B cell (primary cell): Measurements from ENCODE around the gene NEUROG3. TPM values are rescaled to one million over a fixed set of nuclear protein-coding genes. Genes with fewer than 3 reads are reported as not detected.

Source experiments
- ATAC-seq: fragments of 200-7000 bp; cut with Tn5 transposase; one replicate; pipeline ENCODE4 v1.10.0; 2021; ENCODE audit warnings: low read depth, mild to moderate bottlenecking, moderate number of reproducible peaks, moderate library complexity
- CTCF ChIA-PET: fragments of 350-600 bp; sonication (Branson Sonifier 250); formaldehyde crosslinking; loops from one replicate; lab custom pipeline; 2021; ENCODE audit warnings: antibody characterized with exemption, inconsistent platforms; lab: Charles Lee
- POLR2A ChIA-PET: fragments of 350-600 bp; sonication (Branson Sonifier 250); formaldehyde crosslinking; loops from one replicate; lab custom pipeline; 2021; ENCODE audit warnings: antibody characterized with exemption; lab: Charles Lee
- DNase-seq: peaks from one replicate; pipeline ENCODE4 v3.0.0; 2013
- H2AFZ ChIP-seq: 2 replicates; pipeline ENCODE4 v1.6.1; 2012; ENCODE audit warnings: mild to moderate bottlenecking, low read depth, low read length; ENCODE audit not compliant: insufficient read depth, poor library complexity, severe bottlenecking
- H3K27ac ChIP-seq, 2 donors: 1 replicate in 1 of 2; 2 replicates in 1 of 2; pipeline ENCODE4 v1.5.1; 2012 to 2013; ENCODE audit warnings: low read length in 2 of 2, mild to moderate bottlenecking in 2 of 2, moderate library complexity in 1 of 2
- H3K27me3 ChIP-seq, 4 experiments: fragments of 200-600 bp in 1 of 4; sonication (generic) in 1 of 4; replicated peaks in 1 of 4; 1 replicate in 2 of 4; 2 replicates in 2 of 4; pipeline versions ENCODE4 v1.6.1 to v1.7.0; 2013 to 2016; ENCODE audit warnings: low read length in 3 of 4, mild to moderate bottlenecking in 2 of 4, mixed read lengths in 1 of 4, moderate library complexity in 1 of 4; ENCODE audit not compliant: insufficient read depth in 4 of 4, control insufficient read depth in 3 of 4; ENCODE audit errors: control extremely low read depth in 1 of 4
- H3K36me3 ChIP-seq, 2 experiments: replicated peaks in 1 of 2; 1 replicate in 1 of 2; 2 replicates in 1 of 2; pipeline versions ENCODE4 v1.6.1 to v1.7.1; 2013; ENCODE audit warnings: low read length in 1 of 2; ENCODE audit not compliant: insufficient read depth in 2 of 2, control insufficient read depth in 1 of 2; ENCODE audit errors: control extremely low read depth in 1 of 2, extremely low read depth in 1 of 2
- H3K4me1 ChIP-seq, 2 donors: fragments of 200-600 bp in 1 of 2; sonication (generic) in 1 of 2; 1 replicate in 1 of 2; 2 replicates in 1 of 2; pipeline versions ENCODE4 v1.5.1 to v1.6.1; 2013 to 2017; ENCODE audit warnings: low read length in 2 of 2; ENCODE audit not compliant: control insufficient read depth in 2 of 2, insufficient read depth in 2 of 2
- H3K4me2 ChIP-seq: replicated peaks from 2 replicates; pipeline ENCODE3; 2012; ENCODE audit warnings: mild to moderate bottlenecking, low read depth, low read length; ENCODE audit not compliant: poor library complexity, severe bottlenecking
- H3K4me3 ChIP-seq, 5 experiments: fragments of 200-600 bp in 1 of 5; sonication (generic) in 1 of 5; 1 replicate in 3 of 5; 2 replicates in 2 of 5; pipeline versions ENCODE4 v1.5.1 to v1.7.0; 2011 to 2016; ENCODE audit warnings: low read length in 4 of 5, mild to moderate bottlenecking in 4 of 5, low read depth in 2 of 5, control low read depth in 1 of 5, moderate library complexity in 1 of 5; ENCODE audit not compliant: insufficient read depth in 1 of 5; ENCODE audit errors: control extremely low read depth in 1 of 5, extremely low read depth in 1 of 5
- H3K79me2 ChIP-seq: fragments of 200-600 bp; sonication (generic); one replicate; pipeline ENCODE4 v1.6.0; 2016; ENCODE audit warnings: low read length; ENCODE audit not compliant: control insufficient read depth, insufficient read depth
- H3K9ac ChIP-seq: fragments of 200-600 bp; sonication (generic); 2 replicates; pipeline ENCODE4 v1.6.1; 2017; ENCODE audit warnings: mild to moderate bottlenecking, low read length, moderate library complexity
- H3K9me3 ChIP-seq, 3 donors: one replicate each; pipeline versions ENCODE4 v1.6.1 to v1.7.1; 2013; ENCODE audit warnings: low read length in 2 of 3; ENCODE audit not compliant: control insufficient read depth in 2 of 3, insufficient read depth in 1 of 3; ENCODE audit errors: control extremely low read depth in 1 of 3
- H4K20me1 ChIP-seq: 2 replicates; pipeline ENCODE4 v1.6.0; 2012; ENCODE audit warnings: mild to moderate bottlenecking, low read length; ENCODE audit not compliant: insufficient read depth, control insufficient read depth, poor library complexity, severe bottlenecking
- H3K27ac Mint-ChIP-seq: one replicate; pipeline ENCODE4 v1.8.0; 2021; ENCODE audit warnings: mixed read lengths
- H3K27me3 Mint-ChIP-seq: one replicate; pipeline ENCODE4 v1.8.0; 2021; ENCODE audit warnings: mixed read lengths
- H3K4me1 Mint-ChIP-seq: one replicate; pipeline ENCODE4 v1.8.0; 2021; ENCODE audit warnings: mixed read lengths
- H3K4me3 Mint-ChIP-seq: one replicate; pipeline ENCODE4 v1.8.0; 2021; ENCODE audit warnings: mixed read lengths
- H3K9me3 Mint-ChIP-seq: one replicate; pipeline ENCODE4 v1.8.0; 2022; ENCODE audit warnings: mixed read lengths; ENCODE audit not compliant: insufficient read depth
- EZH2 ChIP-seq: IDR thresholded peaks from 2 replicates; pipeline ENCODE4 v1.6.1; 2012; ENCODE audit warnings: borderline replicate concordance, low read depth, mild to moderate bottlenecking, moderate library complexity, low read length; ENCODE audit not compliant: insufficient read depth, poor library complexity, severe bottlenecking
- WGBS: methylation state at CpG from one replicate; pipeline ENCODE4 v1.1.5; 2013; ENCODE audit warnings: missing lambda C conversion rate; ENCODE audit not compliant: insufficient coverage; 5-methylcytosine and 5-hydroxymethylcytosine counted together
- intact Hi-C: fragments of 100-400 bp; cut with micrococcal nuclease; formaldehyde crosslinking; loops from one replicate; pipeline ENCODE4 v1.10.0; 2022
- polyA plus RNA-seq: library from polyadenylated mRNA; depleted of rRNA; stranded (reverse); fragments of >200 nt; gene quantifications from 2 replicates; pipeline ENCODE4 v1.2.3, GENCODE V29; 2012
- total RNA-seq, 2 donors: library from RNA; stranded (reverse); fragments of 120-200 nt in 1 of 2; gene quantifications; 1 replicate in 1 of 2; 2 replicates in 1 of 2; pipeline versions ENCODE4 v1.2.3 to v1.2.4, GENCODE V29; 2013 to 2022
- TF ChIP-seq, protein P1 (sequence below): fragments of 200-600 bp; IDR thresholded peaks from one replicate; pipeline ENCODE4 v1.8.0; 2022; ENCODE audit warnings: antibody characterized with exemption, mild to moderate bottlenecking

Gene NEUROG3
- total and polyA plus RNA-seq, 2 donors (not counting 1 experiment from before 2014, with no cell fraction given) = not detected

DNA sequence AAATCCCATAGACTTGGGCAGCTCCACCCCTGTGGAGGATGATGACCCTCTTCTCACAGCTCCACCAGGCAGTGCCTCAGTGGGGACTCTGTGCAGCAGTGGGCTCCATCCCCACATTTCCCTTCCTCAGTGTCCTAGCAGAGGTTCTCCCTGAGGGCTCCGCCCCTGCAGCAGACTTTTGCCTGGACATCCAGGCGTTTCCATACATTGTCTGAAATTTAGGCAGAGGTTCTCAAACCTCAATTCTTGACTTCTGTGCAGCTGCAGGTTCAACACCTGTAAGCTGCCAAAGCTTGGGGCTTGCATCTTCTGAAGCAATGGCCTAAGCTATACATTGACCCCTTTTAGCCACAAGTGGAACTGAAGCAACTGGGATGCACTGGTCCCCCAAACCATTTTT is 31.8 kb downstream of the NEUROG3 start:
- intact Hi-C loops = no loop called here
- Mint-ChIP-seq H3K27ac (no peak overlapping the region), H3K4me1 (no peaks in the 10 kb centered on the region), H3K27me3 (peaks cover 15% of the 10 kb centered on the region), H3K4me3 (no peak overlapping the region), H3K9me3 (peaks cover 17% of the 10 kb centered on the region)
- no peaks in the 10 kb centered on the region for H3K79me2 ChIP-seq
- H3K4me1 ChIP-seq = no peaks in the 10 kb centered on the region
- H3K36me3 ChIP-seq = no peaks in the 10 kb centered on the region
- H3K4me2 ChIP-seq = no peak overlapping the region
- no peak for TF ChIP-seq EZH2
- TF ChIP-seq, protein P1, sequence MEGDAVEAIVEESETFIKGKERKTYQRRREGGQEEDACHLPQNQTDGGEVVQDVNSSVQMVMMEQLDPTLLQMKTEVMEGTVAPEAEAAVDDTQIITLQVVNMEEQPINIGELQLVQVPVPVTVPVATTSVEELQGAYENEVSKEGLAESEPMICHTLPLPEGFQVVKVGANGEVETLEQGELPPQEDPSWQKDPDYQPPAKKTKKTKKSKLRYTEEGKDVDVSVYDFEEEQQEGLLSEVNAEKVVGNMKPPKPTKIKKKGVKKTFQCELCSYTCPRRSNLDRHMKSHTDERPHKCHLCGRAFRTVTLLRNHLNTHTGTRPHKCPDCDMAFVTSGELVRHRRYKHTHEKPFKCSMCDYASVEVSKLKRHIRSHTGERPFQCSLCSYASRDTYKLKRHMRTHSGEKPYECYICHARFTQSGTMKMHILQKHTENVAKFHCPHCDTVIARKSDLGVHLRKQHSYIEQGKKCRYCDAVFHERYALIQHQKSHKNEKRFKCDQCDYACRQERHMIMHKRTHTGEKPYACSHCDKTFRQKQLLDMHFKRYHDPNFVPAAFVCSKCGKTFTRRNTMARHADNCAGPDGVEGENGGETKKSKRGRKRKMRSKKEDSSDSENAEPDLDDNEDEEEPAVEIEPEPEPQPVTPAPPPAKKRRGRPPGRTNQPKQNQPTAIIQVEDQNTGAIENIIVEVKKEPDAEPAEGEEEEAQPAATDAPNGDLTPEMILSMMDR = no peak
- CTCF ChIA-PET = no interaction called here
- no peaks in the 10 kb centered on the region for H4K20me1 ChIP-seq
- 54% methylated on average over 2 of the region's 2 CpGs for WGBS
- peaks cover 0 to 33% (median 8%) of the 10 kb centered on the region in 3 donors for H3K9me3 ChIP-seq
- DNase-seq (no peak), ATAC-seq (no peak)
- peaks cover 0 to 4% (median 0%) of the 10 kb centered on the region in 4 experiments for H3K27me3 ChIP-seq
- H3K9ac ChIP-seq = no peak overlapping the region
- no peak overlapping the region for H3K27ac ChIP-seq
- no peak overlapping the region for H3K4me3 ChIP-seq
- POLR2A ChIA-PET = no interaction called here
- no peak overlapping the region for H2AFZ ChIP-seq

DNA sequence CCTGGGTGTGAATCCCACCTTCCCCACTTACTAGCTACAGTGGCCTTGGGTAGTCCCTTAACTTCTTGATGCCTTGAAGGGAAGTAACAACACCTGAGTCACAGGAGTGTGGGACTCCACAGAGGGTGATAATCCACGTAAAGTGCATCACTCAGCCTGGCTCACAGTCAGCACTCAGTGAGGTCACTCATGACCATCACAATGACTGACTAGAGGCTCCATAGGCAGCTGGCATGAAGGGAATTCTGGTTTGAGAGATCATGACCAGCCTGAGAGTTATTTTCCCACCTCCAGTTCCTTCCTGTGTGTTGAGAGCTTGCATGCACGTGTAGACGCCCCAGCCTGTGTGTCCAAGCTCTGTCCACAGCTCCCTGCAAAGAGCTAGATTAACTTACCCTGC is 34.8 kb downstream of the NEUROG3 start:
- Histone ChIP-seq H3K4me1 (no peaks in the 10 kb centered on the region), H3K36me3 (no peaks in the 10 kb centered on the region), H3K4me2 (no peak overlapping the region), H3K27me3 (peaks cover 0 to 4% (median 0%) of the 10 kb centered on the region in 4 experiments), H3K27ac (no peak overlapping the region), H3K79me2 (no peaks in the 10 kb centered on the region), H2AFZ (no peak overlapping the region), H4K20me1 (no peaks in the 10 kb centered on the region), H3K4me3 (no peak overlapping the region), H3K9me3 (peaks cover 1 to 33% (median 8%) of the 10 kb centered on the region in 3 donors), H3K9ac (no peak overlapping the region)
- no peak overlapping the region for H3K27ac Mint-ChIP-seq
- no peak overlapping the region for H3K4me3 Mint-ChIP-seq
- no CpG with 5 or more reads among the region's 3 CpGs for WGBS
- ChIA-PET CTCF (no interaction called here), POLR2A (no interaction called here)
- DNase-seq (no peak), ATAC-seq (no peak)
- H3K9me3 Mint-ChIP-seq = peaks cover 17% of the 10 kb centered on the region
- TF ChIP-seq EZH2 = no peak
- TF ChIP-seq, protein P1 = no peak
- no peaks in the 10 kb centered on the region for H3K4me1 Mint-ChIP-seq
- intact Hi-C loops = no loop called here
- H3K27me3 Mint-ChIP-seq = peaks cover 7% of the 10 kb centered on the region
